Measurements from ENCODE around the gene LRMDA.
"Not testable (repeated sequence)": the region's sequence is repeated elsewhere in the genome, so short reads cannot be mapped to it uniquely, and the experiment has no call there.

LRMDA gene

DNA sequence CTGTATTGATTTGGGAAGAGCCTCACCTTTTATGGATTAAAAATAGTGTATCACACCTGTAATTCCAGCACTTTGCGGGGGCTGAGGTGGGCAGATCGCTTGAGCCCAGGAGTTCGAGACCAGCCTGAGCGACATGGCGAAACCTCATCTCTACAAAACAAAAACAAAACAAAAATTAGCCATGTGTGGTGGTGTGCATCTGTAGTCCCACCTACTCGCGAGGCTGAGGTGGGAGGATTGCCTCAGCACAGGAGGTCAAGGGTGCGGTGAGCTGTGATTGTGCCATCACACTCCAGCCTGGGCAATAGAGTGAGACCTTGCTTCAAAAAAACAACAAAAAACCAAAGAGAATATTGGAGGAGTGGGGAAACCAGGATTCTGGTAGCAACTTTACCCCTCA lies 79.6 kb downstream of the LRMDA start:
- Histone ChIP-seq H3K9ac (ENCODE audit: low read depth, low read length) (no peak overlapping the region), H3K27ac (ENCODE audit: low read depth, low read length) (no peak overlapping the region), H3K4me3 (ENCODE audit: low read depth, low read length) (no peak overlapping the region), H3K27me3 (ENCODE audit: control insufficient read depth, insufficient read depth, low read length) (peaks cover 2% of the 10 kb centered on the region; the same call in 1 of the 2 replicates), H3K4me1 (ENCODE audit: control insufficient read depth, insufficient read depth, low read length) (peaks cover 9% of the 10 kb centered on the region), H3K36me3 (ENCODE audit: control insufficient read depth, insufficient read depth, low read length) (no peaks in the 10 kb centered on the region), H3K9me3 (ENCODE audit: control insufficient read depth, insufficient read depth, low read length) (no peaks in the 10 kb centered on the region)

DNA sequence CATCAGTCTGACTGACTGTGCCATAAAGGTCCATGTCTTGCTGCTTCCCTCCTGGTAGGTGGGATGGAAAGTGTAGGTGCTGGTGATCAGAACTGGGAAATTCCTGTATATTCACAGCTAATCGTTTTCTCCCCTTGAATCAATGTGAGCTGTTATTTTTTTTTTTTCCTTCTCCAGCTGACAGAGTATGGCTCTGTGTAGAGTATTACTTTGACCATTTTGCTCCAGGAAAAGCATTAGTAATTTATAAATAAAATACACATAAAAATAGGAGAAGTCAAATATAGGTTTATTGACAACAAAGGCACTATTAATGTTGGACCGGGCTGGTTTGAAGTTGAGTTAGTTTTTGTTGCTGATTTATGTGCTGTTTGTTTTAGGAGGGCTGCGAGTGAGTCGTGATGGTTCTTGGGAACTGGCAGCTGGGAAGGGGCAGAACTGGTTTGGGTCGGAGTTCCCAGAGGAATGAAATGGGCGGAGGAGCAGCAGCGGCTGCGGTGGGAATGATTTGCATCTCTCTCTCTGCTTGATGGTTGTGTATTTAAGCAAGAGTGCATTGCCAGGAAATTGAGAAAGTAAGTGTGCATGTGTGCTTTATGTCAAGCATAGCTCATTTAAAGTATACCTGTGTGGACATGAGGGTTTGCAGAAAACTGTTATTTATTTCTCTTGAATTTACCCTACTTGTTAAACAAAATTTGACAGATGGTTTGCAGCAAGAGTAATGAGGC lies 80.9 kb downstream of the LRMDA start:
- Histone ChIP-seq H3K36me3 (ENCODE audit: control insufficient read depth, insufficient read depth, low read length) (no peaks in the 10 kb centered on the region), H3K27me3 (ENCODE audit: control insufficient read depth, insufficient read depth, low read length) (peaks cover 2% of the 10 kb centered on the region; the same call in 1 of the 2 replicates), H3K27ac (ENCODE audit: low read depth, low read length) (no peak overlapping the region), H3K4me3 (ENCODE audit: low read depth, low read length) (no peak overlapping the region), H3K9me3 (ENCODE audit: control insufficient read depth, insufficient read depth, low read length) (no peaks in the 10 kb centered on the region), H3K9ac (ENCODE audit: low read depth, low read length) (no peak overlapping the region), H3K4me1 (ENCODE audit: control insufficient read depth, insufficient read depth, low read length) (peaks cover 9% of the 10 kb centered on the region)

DNA sequence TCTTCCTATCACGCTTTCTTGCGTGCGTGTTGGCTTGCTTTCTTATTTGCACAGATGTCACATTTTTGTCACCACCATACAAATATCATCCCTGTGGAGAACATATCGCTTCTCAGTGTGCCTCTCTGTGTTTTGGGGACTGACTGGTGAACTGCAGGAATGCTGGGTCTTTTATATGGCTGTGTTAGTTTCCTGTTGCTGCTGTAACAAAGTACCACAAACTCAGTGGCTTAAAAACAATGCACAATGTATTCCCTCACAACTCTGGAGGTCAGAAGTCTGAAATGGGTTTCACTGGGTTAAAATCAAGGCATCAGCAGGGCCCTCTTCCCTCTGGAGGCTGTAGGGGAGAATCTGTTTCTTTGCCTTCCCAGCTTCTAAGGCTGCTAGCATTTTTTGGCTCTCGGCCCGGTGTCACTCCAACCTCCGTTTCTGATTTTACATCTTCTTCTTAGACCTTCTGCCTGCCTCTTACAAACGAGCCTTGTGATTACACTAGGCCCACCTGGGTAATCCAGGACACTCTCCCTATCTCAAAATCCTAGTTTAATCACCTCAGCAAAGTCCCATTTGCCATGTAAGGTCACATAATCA lies 82.0 kb downstream of the LRMDA start:
- Histone ChIP-seq H3K9ac (ENCODE audit: low read depth, low read length) (no peak overlapping the region), H3K4me3 (ENCODE audit: low read depth, low read length) (no peak overlapping the region), H3K27ac (ENCODE audit: low read depth, low read length) (no peak overlapping the region), H3K4me1 (ENCODE audit: control insufficient read depth, insufficient read depth, low read length) (peaks cover 9% of the 10 kb centered on the region), H3K36me3 (ENCODE audit: control insufficient read depth, insufficient read depth, low read length) (no peaks in the 10 kb centered on the region), H3K9me3 (ENCODE audit: control insufficient read depth, insufficient read depth, low read length) (no peaks in the 10 kb centered on the region), H3K27me3 (ENCODE audit: control insufficient read depth, insufficient read depth, low read length) (peaks cover 2% of the 10 kb centered on the region; the same call in 1 of the 2 replicates)

DNA sequence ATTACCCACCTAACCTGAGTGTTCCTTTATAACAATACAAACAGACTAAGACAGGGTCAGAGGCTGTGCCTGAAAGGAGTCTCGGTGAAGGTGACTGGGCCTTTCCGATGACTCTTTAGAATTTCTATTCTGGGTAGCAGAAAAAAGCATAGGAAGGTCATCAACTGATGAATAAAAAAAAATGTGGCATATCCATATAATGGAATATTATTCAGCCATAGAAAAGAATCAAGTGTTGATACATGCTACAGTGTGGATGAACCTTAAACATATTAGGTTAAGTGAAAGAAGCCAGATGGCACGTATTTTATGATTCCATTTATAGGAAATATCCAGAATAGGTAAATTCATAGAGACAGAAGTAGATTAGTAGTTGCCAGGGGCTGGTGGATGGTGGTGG lies 83.4 kb downstream of the LRMDA start:
- Histone ChIP-seq H3K4me3 (ENCODE audit: low read depth, low read length) (no peak overlapping the region), H3K36me3 (ENCODE audit: control insufficient read depth, insufficient read depth, low read length) (no peaks in the 10 kb centered on the region), H3K4me1 (ENCODE audit: control insufficient read depth, insufficient read depth, low read length) (peaks cover 9% of the 10 kb centered on the region), H3K9me3 (ENCODE audit: control insufficient read depth, insufficient read depth, low read length) (no peaks in the 10 kb centered on the region), H3K27me3 (ENCODE audit: control insufficient read depth, insufficient read depth, low read length) (peaks cover 2% of the 10 kb centered on the region; the same call in 1 of the 2 replicates), H3K9ac (ENCODE audit: low read depth, low read length) (no peak overlapping the region), H3K27ac (ENCODE audit: low read depth, low read length) (no peak overlapping the region)

DNA sequence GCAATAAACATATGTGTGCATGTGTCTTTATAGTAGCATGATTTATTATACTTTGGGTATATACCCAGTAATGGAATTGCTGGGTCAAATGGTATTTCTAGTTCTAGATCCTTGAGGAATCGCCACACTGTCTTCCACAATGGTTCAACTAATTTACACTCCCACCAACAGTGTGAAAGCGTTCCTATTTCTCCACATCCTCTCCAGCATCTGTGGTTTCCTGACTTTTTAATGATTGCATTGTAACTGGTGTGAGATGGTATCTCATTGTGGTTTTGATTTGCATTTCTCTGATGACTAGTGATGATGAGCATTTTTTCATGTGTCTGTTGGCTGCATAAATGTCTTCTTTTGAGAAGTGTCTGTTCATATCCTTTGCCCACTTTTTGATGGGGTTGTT lies 84.7 kb downstream of the LRMDA start:
- not testable (repeated sequence) for H3K27me3 ChIP-seq (ENCODE audit: control insufficient read depth, insufficient read depth, low read length); H3K27ac ChIP-seq (ENCODE audit: low read depth, low read length); H3K4me1 ChIP-seq (ENCODE audit: control insufficient read depth, insufficient read depth, low read length); H3K36me3 ChIP-seq (ENCODE audit: control insufficient read depth, insufficient read depth, low read length); H3K4me3 ChIP-seq (ENCODE audit: low read depth, low read length); H3K9me3 ChIP-seq (ENCODE audit: control insufficient read depth, insufficient read depth, low read length); H3K9ac ChIP-seq (ENCODE audit: low read depth, low read length)

DNA sequence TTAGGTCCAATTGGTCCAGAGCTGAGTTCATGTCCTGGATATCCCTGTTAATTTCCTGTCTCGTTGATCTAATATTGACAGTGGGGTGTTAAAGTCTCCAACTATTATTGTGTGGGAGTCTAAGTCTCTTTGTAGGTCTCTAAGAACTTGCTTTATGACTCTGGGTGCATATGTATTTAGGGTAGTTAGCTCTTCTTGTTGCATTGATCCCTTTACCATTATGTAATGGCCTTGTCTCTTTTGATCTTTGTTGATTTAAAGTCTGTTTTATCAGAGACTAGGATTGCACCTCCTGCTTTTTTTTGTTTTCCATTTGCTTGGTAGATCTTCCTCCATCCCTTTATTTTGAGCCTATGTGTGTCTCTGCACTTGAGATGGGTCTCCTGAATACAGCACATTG lies 87.8 kb downstream of the LRMDA start:
- H3K9me3 ChIP-seq (ENCODE audit: control insufficient read depth, insufficient read depth, low read length); H3K36me3 ChIP-seq (ENCODE audit: control insufficient read depth, insufficient read depth, low read length); H3K9ac ChIP-seq (ENCODE audit: low read depth, low read length); H3K4me1 ChIP-seq (ENCODE audit: control insufficient read depth, insufficient read depth, low read length); H3K4me3 ChIP-seq (ENCODE audit: low read depth, low read length); H3K27ac ChIP-seq (ENCODE audit: low read depth, low read length): not testable (repeated sequence)
- peaks cover 13% of the 10 kb centered on the region for H3K27me3 ChIP-seq (ENCODE audit: control insufficient read depth, insufficient read depth, low read length)

DNA sequence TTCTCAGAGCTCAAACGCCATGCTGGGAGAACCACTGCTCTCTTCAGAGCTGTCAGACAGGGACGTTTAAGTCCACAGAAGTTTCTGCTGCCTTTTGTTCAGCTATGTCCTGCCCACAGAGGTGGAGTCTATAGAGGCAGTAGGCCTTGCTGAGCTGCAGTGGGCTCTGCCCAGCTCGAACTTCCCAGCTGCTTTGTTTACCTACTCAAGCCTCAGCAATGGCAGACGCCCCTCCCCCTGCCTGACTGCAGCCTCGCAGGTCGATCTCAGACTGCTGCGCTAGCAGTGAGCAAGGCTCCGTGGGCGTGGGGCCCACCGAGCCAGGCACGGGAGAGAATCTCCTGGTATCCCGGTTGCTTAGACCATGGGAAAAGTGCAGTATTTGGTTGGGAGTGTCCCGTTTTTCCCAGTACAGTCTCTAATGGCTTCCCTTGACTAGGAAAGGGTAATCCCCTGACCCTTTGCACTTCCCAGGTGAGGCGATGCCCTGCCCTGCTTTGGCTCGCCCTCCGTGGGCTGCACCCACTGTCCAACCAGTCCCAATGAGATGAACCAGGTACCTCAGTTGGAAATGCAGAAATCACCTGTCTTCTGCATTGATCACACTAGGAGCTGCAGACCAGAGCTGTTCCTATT lies 89.9 kb downstream of the LRMDA start:
- H3K36me3 ChIP-seq (ENCODE audit: control insufficient read depth, insufficient read depth, low read length); H3K9ac ChIP-seq (ENCODE audit: low read depth, low read length); H3K27ac ChIP-seq (ENCODE audit: low read depth, low read length); H3K9me3 ChIP-seq (ENCODE audit: control insufficient read depth, insufficient read depth, low read length); H3K4me1 ChIP-seq (ENCODE audit: control insufficient read depth, insufficient read depth, low read length): not testable (repeated sequence)
- peak overlapping the region; percentile 60 for H3K4me3 ChIP-seq (ENCODE audit: low read depth, low read length)
- H3K27me3 ChIP-seq (ENCODE audit: control insufficient read depth, insufficient read depth, low read length): peaks cover 13% of the 10 kb centered on the region

DNA sequence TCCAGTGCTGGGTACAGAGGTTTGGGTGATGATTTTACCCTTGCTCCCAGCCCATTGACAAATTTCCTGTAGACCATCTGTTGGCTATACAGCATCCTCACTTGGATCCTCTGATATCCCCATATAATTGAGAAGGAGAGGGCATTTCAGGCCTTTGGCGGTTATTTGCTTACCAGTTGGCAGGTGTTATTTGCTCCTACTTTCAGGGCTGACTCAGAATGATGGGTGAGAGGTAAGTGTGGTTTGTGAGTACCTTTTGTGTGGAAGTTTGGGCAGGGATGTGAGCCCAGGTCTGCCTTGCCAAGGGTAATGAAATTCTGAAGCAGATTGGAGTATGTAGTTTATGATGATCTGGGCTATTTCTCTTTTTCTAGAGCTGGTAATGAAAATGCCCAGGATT lies 93.6 kb downstream of the LRMDA start:
- H3K27ac ChIP-seq (ENCODE audit: low read depth, low read length): no peak overlapping the region

DNA sequence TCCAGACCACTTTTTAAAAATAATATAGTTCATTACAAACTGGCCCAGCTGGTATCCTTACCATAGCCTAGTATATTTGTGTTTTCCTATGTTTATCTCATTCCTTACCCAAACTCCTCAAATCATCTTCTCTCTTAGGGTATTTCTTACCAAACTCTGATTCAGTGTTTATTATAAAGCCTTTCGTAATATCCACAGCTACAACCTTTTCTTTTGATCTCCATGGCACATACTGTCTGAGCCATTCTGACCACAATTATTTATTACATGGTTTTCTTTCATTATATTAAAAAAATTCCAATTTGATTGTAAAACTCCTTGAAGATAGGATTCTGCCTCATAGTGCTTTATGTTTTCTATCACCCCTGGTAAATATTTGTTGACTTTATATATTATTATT lies 94.2 kb downstream of the LRMDA start:
- Histone ChIP-seq H3K36me3 (ENCODE audit: control insufficient read depth, insufficient read depth, low read length) (no peaks in the 10 kb centered on the region), H3K27ac (ENCODE audit: low read depth, low read length) (no peak overlapping the region), H3K27me3 (ENCODE audit: control insufficient read depth, insufficient read depth, low read length) (peaks cover 13% of the 10 kb centered on the region), H3K4me1 (ENCODE audit: control insufficient read depth, insufficient read depth, low read length) (no peaks in the 10 kb centered on the region), H3K4me3 (ENCODE audit: low read depth, low read length) (no peak overlapping the region), H3K9me3 (ENCODE audit: control insufficient read depth, insufficient read depth, low read length) (no peaks in the 10 kb centered on the region), H3K9ac (ENCODE audit: low read depth, low read length) (no peak overlapping the region)

More for the DNA sequence above, 93.6 kb downstream of the LRMDA start:
- H3K9ac ChIP-seq (ENCODE audit: low read depth, low read length): no peak overlapping the region
- no peak overlapping the region for H3K4me3 ChIP-seq (ENCODE audit: low read depth, low read length)
- no peaks in the 10 kb centered on the region for H3K4me1 ChIP-seq (ENCODE audit: control insufficient read depth, insufficient read depth, low read length)
- peaks cover 13% of the 10 kb centered on the region for H3K27me3 ChIP-seq (ENCODE audit: control insufficient read depth, insufficient read depth, low read length)
- no peaks in the 10 kb centered on the region for H3K9me3 ChIP-seq (ENCODE audit: control insufficient read depth, insufficient read depth, low read length)
- H3K36me3 ChIP-seq (ENCODE audit: control insufficient read depth, insufficient read depth, low read length): no peaks in the 10 kb centered on the region

DNA sequence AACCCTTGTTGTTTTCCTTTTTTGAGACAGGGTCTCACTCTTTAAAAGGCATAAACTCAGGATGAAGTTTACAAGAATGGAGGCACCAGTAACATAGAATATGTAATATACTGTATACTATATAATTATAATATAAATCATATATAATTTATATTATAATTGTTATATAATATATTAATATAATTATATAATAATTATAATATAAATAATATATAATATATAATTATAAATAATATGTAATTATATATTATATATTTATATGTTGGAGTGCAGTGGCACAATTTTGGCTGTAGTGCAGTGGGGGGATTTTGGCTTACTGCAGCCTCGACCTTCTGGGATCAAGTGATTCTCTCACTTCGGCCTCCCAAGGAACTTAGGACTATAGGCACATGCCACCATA lies 96.1 kb downstream of the LRMDA start:
- Histone ChIP-seq H3K27ac (ENCODE audit: low read depth, low read length) (no peak overlapping the region), H3K4me3 (ENCODE audit: low read depth, low read length) (no peak overlapping the region), H3K4me1 (ENCODE audit: control insufficient read depth, insufficient read depth, low read length) (no peaks in the 10 kb centered on the region), H3K27me3 (ENCODE audit: control insufficient read depth, insufficient read depth, low read length) (peaks cover 4% of the 10 kb centered on the region), H3K9me3 (ENCODE audit: control insufficient read depth, insufficient read depth, low read length) (no peaks in the 10 kb centered on the region), H3K9ac (ENCODE audit: low read depth, low read length) (no peak overlapping the region), H3K36me3 (ENCODE audit: control insufficient read depth, insufficient read depth, low read length) (no peaks in the 10 kb centered on the region)

DNA sequence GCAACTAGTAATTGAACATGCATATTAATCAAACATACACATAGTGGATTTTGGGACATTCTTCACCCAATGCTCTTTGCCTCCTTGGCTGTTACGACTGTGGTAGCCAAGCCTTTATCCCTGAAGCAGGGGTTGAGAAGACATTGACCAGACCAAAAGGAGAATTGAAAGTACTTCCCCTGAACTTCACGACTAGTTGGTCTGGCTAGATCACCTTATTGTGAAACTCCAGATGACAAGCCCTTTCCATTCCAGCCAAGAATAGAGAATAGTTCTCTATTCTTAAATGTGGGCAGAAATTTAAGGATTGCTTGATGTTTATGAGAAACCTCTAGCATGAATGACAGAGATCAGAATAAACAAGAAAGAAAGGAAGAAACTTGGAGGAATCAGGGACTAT lies 97.0 kb downstream of the LRMDA start:
- no peak overlapping the region for H3K4me3 ChIP-seq (ENCODE audit: low read depth, low read length)
- no peaks in the 10 kb centered on the region; the same call in 1 of the 2 replicates for H3K27me3 ChIP-seq (ENCODE audit: control insufficient read depth, insufficient read depth, low read length)
- H3K36me3 ChIP-seq (ENCODE audit: control insufficient read depth, insufficient read depth, low read length): no peaks in the 10 kb centered on the region
- no peaks in the 10 kb centered on the region for H3K4me1 ChIP-seq (ENCODE audit: control insufficient read depth, insufficient read depth, low read length)
- H3K9ac ChIP-seq (ENCODE audit: low read depth, low read length): no peak overlapping the region
- H3K27ac ChIP-seq (ENCODE audit: low read depth, low read length): no peak overlapping the region
- no peaks in the 10 kb centered on the region for H3K9me3 ChIP-seq (ENCODE audit: control insufficient read depth, insufficient read depth, low read length)

Data from HUES48 (cell line).